EH (cell line): ENCODE data around the gene SGMS1.

Experiments used
- DNase-seq: peaks from one replicate; pipeline ENCODE4 v3.0.0-alpha.2; 2015; ENCODE audit warnings: low read depth

SGMS1 gene

GRCh38 chr10:50421026-50421719 lies 202.6 kb downstream of the SGMS1 start:
- peak; percentile 51 for DNase-seq

GRCh38 chr10:50420196-50420595 lies 203.6 kb downstream of the SGMS1 start:
- DNase-seq: no peak

GRCh38 chr10:50419756-50420155 lies 204.0 kb downstream of the SGMS1 start:
- peak; percentile 52 for DNase-seq

DNA sequence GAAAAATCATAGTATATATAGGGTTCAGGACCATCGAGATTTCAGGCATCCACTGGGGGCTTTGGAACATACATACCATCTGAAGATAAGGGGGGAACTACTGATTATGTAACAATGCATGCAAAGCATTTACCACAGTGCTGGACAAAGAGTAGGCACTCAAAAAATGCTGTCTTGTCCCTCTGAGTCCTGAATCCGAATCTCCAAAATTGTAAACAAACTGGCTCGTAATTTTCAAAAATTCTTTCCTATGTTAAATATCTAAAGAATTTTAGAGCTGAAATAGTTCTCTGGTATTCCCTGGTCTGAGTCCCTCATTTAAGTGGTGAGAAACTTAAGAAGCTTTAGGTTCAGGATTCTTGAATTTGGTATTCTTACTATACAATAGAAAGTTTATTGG lies 204.7 kb downstream of the SGMS1 start:
- peak; percentile 65 for DNase-seq

- peak; percentile 92 for DNase-seq
Observed at GRCh38 chr10:50417886-50418830, 205.6 kb downstream of the SGMS1 start.

GRCh38 chr10:50417486-50417885 lies 206.3 kb downstream of the SGMS1 start:
- DNase-seq: peak; percentile 39

- no peak for DNase-seq
Observed at GRCh38 chr10:50416881-50417280, 206.9 kb downstream of the SGMS1 start.

DNA sequence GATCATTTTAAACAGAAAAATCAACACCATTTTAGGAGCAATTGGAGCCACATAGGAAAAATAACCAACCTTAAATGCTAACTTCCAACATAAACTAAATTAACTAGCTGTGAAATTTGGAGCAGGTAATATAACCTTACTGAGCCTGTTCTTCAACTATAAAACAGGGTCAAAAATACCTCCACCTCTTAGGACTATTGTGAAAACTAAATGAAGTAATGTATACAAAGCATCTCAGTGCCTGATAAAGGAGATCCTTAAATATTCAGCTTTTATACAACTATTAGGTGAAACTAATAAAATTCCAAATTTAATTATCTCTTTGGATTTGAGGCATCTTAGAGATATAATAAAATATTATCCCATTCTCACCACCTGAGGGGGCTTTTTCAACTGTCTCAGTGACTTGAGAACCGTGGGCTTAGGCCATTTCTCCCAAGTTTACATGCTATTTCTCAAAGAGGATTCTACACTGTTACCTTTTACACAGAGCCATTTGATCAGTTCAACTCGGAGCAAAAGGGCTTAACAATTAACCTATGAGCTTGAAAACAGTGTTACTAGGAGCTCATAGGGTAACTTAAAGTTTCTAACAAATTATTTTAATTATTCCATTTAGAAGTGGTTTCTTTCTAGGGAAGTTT lies 207.5 kb downstream of the SGMS1 start:
- DNase-seq: no peak

DNA sequence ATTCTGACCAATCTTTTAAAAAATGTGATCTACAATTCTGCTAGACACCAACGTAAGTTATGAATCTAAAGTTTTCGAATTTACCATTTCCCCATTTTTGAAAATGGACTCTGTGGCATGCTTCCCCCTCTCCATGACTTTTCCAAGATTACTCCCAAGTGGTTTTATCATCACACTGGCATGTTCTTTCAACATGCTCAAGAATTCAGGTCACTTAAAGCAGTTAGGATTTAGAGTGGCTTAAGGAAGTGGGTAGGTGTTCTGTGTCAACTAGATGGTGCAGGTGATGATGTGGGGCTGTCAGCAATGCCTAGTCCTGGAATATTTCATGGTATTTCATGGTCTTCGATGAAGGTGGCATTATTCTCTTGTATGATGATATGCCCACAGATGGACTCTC lies 208.5 kb downstream of the SGMS1 start:
- DNase-seq: no peak

DNA sequence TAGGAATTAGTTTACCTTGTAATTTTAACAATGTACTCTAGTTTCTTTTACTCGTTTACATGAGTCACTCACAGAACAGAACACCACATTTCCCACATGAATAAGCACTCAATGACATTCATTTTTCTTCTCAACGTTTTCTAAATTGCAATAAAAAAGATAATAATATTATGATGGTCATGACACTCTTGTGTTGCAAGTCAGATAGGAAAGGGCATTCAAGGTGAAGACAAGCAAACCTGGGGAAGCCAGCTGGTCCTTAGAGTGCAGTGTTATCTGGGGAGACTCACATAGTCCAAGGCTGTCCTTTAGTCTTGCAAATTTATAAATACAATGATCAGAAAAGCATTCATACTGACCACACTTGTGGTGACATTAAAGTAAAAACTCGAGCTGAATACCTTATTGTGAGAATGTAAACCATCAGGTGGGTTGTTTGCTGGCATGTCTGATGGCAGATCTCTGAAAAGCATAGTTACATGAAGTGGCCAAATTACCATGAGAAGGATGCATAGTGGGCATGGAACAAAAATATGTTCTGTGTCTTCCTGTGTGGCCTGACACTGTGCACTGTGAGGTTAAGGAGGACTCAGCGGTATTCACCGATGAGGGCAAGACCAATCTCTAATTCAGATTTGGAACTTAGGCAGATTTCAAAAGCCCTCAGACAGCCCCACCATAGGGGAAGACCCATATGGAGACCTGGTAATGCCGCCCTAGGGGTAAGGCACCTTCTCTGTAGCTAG lies 213.5 kb downstream of the SGMS1 start:
- peak; percentile 28 for DNase-seq

DNA sequence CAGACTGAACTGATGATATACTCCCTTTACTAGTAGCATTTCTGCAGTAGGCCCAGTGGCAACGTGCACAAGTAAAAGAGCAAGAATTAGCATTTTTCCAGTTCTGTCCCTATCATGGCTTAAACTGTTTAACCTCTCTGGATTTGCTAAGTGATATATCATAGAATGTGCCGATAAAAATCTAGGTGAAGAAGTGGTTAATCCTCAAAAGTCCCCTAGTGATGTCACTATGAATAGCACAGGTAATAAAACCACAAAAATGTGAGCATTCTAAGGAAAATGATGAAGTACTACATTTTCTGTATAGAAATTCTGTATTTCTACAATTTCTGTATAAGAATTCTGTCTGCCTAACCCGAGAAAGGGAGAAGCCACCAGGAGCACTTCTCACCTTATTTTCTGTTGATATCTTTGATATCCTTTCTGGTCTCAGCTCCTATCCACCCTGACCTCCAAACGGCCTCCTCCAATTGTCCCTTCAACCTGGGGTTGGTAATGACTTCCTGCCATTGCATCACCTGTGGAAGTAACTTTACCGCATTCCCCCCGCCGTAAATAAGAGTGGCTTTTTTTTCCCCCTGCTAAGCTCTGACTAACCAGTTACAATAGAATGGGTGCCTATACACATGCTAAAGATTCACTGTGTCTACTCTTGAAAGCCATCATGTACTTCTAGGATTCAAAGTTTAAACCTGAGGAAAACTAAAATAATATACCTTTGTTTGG lies 216.5 kb downstream of the SGMS1 start:
- no peak for DNase-seq

- no peak for DNase-seq
Observed at GRCh38 chr10:50406457-50407070, 217.2 kb downstream of the SGMS1 start.

GRCh38 chr10:50405723-50406122 lies 218.0 kb downstream of the SGMS1 start:
- no peak for DNase-seq

DNA sequence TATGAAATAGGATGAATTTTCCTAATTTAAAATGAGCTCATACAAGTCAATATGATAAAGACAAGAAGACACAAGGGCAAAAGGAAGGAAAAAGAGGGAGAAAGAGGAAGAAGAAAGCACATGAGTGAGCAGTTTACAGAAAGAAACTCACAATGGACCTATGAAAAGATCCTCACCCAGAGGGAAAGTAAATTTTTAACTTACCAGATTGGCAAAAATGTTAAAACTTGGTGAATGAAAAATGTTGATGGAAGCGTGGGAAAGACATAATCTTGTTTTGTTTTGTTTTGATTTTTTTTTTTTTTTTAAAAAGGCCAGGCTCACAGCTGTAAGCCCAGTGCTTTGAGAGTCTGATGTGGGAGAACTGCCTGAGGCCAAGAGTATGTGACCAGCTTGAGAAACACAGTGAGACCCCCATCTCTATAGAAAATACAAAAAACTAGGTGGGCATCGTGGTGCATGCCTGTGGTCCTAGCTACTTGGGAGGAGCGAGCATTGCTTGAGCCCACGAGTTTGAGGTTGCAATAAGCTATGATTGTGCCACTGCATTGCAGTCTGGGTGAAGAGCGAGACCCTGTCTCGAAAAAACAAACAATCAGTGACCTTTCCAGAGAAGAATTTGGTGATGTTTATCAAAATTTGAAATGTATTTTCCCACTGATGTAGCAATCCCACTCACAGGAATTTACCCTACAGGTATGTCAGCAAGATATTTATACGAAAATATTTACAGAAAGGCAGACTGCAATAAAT lies 219.6 kb downstream of the SGMS1 start:
- DNase-seq: no peak

GRCh38 chr10:50403074-50403473 lies 220.7 kb downstream of the SGMS1 start:
- DNase-seq: no peak

GRCh38 chr10:50402466-50402865 lies 221.3 kb downstream of the SGMS1 start:
- no peak for DNase-seq

DNA sequence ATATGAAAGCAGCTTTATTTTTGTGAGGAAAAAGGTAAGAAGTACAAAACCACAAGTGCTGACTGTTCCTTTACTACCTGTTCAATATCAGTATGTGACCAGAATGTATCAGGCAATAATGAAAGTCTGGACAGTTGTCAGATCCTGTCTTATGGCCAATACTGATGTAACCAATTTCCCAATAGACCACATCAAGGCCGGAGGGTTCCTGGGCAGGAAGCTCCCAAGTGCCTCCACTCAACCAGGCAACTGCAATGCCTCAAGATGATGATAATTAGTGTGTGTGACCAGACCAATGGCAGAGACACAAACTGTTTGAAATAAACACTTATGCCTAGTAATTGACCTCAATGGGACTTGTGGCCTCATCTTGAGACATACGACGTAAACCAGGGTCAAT lies 223.1 kb downstream of the SGMS1 start:
- DNase-seq: no peak

DNA sequence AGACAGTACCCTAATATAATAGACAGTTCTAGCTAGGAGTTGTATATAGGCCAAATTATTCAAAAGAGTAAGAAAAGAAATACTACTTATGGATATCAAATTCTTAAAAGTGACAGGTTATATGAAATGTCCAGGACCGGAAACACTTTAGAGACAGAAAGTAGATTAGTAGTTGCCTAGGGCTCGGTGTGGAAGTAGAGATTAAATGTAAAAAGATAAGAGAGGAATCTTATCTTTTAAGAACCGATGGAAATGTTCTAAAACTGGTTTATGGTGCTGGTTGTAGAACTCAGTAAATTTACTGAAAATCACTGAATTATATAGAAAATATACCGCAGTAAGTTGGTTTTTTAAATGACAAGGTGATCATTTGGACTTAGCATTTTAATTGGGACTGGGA lies 224.9 kb downstream of the SGMS1 start:
- DNase-seq: no peak

- DNase-seq: no peak
Observed at GRCh38 chr10:50398381-50398780, 225.4 kb downstream of the SGMS1 start.
